Measurements from ENCODE around the gene TMIE.

- TF ChIP-seq, protein P1, sequence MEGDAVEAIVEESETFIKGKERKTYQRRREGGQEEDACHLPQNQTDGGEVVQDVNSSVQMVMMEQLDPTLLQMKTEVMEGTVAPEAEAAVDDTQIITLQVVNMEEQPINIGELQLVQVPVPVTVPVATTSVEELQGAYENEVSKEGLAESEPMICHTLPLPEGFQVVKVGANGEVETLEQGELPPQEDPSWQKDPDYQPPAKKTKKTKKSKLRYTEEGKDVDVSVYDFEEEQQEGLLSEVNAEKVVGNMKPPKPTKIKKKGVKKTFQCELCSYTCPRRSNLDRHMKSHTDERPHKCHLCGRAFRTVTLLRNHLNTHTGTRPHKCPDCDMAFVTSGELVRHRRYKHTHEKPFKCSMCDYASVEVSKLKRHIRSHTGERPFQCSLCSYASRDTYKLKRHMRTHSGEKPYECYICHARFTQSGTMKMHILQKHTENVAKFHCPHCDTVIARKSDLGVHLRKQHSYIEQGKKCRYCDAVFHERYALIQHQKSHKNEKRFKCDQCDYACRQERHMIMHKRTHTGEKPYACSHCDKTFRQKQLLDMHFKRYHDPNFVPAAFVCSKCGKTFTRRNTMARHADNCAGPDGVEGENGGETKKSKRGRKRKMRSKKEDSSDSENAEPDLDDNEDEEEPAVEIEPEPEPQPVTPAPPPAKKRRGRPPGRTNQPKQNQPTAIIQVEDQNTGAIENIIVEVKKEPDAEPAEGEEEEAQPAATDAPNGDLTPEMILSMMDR (IDR thresholded peaks at IDR 0.05): no peak
- TF ChIP-seq ZFX (IDR thresholded peaks at IDR 0.05; ENCODE audit: borderline replicate concordance): no peak
Observed at GRCh38 chr3:46685446-46685845, 15.7 kb upstream of the TMIE start.
